ENCODE data around the gene C5orf63.

C5orf63 gene

DNA sequence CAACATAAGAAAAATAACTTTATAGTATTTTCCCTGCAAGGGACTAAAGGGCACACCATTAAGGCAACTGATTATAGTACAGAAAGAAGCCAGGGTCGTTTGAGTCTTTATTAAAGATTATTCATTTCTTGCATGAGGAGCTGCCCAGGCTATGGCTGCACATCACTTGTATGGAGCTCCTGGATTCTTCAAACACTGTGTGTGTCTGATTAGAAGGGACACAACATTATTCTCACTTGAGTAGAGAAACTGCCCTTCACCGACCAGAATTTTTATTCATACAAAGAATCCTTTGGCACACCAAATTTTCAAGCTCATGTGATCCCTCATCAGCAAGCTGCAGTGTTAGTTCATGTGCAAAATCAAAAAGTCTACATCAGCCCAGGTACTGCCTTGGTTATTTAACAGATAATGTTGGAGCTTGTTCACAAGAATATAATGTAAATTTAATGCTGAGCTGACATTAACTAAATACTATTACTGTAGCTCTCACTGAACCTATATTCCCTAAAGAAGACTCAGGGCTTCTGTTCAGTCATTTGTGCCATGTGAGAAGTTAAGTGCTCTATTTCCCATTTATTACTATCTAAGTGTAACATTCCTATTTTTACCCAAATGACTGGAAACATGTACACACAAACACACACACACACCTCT lies 9.9 kb downstream of the C5orf63 start:
- TF ChIP-seq CSDC2 (CRISPR knock-in tag; IDR thresholded peaks at IDR 0.05): no peak
- TF ChIP-seq, protein P1, sequence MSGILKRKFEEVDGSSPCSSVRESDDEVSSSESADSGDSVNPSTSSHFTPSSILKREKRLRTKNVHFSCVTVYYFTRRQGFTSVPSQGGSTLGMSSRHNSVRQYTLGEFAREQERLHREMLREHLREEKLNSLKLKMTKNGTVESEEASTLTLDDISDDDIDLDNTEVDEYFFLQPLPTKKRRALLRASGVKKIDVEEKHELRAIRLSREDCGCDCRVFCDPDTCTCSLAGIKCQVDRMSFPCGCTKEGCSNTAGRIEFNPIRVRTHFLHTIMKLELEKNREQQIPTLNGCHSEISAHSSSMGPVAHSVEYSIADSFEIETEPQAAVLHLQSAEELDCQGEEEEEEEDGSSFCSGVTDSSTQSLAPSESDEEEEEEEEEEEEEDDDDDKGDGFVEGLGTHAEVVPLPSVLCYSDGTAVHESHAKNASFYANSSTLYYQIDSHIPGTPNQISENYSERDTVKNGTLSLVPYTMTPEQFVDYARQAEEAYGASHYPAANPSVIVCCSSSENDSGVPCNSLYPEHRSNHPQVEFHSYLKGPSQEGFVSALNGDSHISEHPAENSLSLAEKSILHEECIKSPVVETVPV (CRISPR knock-in tag; IDR thresholded peaks at IDR 0.05): no peak
- TF ChIP-seq, protein P2, sequence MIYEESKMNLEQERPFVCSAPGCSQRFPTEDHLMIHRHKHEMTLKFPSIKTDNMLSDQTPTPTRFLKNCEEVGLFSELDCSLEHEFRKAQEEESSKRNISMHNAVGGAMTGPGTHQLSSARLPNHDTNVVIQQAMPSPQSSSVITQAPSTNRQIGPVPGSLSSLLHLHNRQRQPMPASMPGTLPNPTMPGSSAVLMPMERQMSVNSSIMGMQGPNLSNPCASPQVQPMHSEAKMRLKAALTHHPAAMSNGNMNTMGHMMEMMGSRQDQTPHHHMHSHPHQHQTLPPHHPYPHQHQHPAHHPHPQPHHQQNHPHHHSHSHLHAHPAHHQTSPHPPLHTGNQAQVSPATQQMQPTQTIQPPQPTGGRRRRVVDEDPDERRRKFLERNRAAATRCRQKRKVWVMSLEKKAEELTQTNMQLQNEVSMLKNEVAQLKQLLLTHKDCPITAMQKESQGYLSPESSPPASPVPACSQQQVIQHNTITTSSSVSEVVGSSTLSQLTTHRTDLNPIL (CRISPR knock-in tag; IDR thresholded peaks at IDR 0.05; ENCODE audit: low read depth): no peak
- TF ChIP-seq, protein P3, sequence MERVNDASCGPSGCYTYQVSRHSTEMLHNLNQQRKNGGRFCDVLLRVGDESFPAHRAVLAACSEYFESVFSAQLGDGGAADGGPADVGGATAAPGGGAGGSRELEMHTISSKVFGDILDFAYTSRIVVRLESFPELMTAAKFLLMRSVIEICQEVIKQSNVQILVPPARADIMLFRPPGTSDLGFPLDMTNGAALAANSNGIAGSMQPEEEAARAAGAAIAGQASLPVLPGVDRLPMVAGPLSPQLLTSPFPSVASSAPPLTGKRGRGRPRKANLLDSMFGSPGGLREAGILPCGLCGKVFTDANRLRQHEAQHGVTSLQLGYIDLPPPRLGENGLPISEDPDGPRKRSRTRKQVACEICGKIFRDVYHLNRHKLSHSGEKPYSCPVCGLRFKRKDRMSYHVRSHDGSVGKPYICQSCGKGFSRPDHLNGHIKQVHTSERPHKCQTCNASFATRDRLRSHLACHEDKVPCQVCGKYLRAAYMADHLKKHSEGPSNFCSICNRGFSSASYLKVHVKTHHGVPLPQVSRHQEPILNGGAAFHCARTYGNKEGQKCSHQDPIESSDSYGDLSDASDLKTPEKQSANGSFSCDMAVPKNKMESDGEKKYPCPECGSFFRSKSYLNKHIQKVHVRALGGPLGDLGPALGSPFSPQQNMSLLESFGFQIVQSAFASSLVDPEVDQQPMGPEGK (CRISPR knock-in tag; IDR thresholded peaks at IDR 0.05; ENCODE audit: borderline replicate concordance): no peak
- no peak for TF ChIP-seq RARB (CRISPR knock-in tag; IDR thresholded peaks at IDR 0.05)
- TF ChIP-seq, protein P4, sequence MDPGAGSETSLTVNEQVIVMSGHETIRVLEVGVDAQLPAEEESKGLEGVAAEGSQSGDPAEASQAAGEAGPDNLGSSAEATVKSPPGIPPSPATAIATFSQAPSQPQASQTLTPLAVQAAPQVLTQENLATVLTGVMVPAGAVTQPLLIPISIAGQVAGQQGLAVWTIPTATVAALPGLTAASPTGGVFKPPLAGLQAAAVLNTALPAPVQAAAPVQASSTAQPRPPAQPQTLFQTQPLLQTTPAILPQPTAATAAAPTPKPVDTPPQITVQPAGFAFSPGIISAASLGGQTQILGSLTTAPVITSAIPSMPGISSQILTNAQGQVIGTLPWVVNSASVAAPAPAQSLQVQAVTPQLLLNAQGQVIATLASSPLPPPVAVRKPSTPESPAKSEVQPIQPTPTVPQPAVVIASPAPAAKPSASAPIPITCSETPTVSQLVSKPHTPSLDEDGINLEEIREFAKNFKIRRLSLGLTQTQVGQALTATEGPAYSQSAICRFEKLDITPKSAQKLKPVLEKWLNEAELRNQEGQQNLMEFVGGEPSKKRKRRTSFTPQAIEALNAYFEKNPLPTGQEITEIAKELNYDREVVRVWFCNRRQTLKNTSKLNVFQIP (CRISPR knock-in tag; IDR thresholded peaks at IDR 0.05; ENCODE audit: borderline replicate concordance, low read depth): no peak
- TF ChIP-seq, protein P5, sequence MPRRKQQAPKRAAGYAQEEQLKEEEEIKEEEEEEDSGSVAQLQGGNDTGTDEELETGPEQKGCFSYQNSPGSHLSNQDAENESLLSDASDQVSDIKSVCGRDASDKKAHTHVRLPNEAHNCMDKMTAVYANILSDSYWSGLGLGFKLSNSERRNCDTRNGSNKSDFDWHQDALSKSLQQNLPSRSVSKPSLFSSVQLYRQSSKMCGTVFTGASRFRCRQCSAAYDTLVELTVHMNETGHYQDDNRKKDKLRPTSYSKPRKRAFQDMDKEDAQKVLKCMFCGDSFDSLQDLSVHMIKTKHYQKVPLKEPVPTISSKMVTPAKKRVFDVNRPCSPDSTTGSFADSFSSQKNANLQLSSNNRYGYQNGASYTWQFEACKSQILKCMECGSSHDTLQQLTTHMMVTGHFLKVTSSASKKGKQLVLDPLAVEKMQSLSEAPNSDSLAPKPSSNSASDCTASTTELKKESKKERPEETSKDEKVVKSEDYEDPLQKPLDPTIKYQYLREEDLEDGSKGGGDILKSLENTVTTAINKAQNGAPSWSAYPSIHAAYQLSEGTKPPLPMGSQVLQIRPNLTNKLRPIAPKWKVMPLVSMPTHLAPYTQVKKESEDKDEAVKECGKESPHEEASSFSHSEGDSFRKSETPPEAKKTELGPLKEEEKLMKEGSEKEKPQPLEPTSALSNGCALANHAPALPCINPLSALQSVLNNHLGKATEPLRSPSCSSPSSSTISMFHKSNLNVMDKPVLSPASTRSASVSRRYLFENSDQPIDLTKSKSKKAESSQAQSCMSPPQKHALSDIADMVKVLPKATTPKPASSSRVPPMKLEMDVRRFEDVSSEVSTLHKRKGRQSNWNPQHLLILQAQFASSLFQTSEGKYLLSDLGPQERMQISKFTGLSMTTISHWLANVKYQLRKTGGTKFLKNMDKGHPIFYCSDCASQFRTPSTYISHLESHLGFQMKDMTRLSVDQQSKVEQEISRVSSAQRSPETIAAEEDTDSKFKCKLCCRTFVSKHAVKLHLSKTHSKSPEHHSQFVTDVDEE (CRISPR knock-in tag; IDR thresholded peaks at IDR 0.05): no peak
- TF ChIP-seq BACH2 (CRISPR knock-in tag; IDR thresholded peaks at IDR 0.05; ENCODE audit: borderline replicate concordance): no peak
- no peak for ATAC-seq

DNA sequence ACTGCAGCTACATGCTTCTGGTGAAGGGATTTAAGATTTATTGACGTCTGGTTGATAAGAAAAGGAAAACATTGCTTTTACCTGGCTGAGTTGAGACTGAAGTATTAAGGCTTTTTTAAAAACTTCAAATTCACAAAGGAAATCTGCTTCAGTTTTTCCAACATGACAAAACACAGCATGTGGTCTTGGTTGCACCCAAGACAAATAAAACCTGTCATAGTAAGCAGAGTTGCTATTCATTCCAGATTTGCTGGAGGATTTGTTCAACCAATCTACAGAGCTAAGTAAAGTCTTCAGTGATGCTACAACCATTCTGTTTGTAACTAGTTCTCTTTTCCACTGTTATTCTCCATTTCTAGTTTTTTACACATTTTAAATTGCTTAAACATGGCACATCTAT lies 11.3 kb downstream of the C5orf63 start:
- no peak for ATAC-seq
- TF ChIP-seq, protein P2 (CRISPR knock-in tag; IDR thresholded peaks at IDR 0.05; ENCODE audit: low read depth): no peak
- no peak for TF ChIP-seq ZNF70 (CRISPR knock-in tag; IDR thresholded peaks at IDR 0.05)

DNA sequence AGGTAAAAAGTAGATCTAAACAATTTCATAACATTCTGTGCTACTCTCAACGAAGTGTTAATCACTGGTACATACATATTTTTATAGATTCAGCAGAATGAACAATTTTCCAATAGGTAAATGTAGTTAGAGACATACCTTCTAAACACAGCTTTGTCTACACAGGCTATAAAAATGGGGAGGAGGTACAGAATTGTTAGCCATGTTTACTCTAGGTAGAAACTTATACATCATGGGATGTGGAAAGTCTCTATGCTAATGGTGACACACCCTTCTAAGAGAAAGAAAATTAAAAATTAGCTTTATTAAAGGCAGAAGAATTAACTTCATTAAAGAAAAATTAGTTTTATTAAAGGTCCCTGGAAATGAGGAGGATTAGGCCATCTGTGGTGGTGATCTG lies 11.8 kb downstream of the C5orf63 start:
- ATAC-seq: no peak

More for the DNA sequence above, 11.8 kb downstream of the C5orf63 start:
- TF ChIP-seq ZFP30 (CRISPR knock-in tag; IDR thresholded peaks at IDR 0.05) (no peak), PPARA (CRISPR knock-in tag; IDR thresholded peaks at IDR 0.05; ENCODE audit: borderline replicate concordance) (no peak), GLIS3 (CRISPR knock-in tag; IDR thresholded peaks at IDR 0.05) (no peak), OSR1 (CRISPR knock-in tag; IDR thresholded peaks at IDR 0.05) (no peak), ISL1 (CRISPR knock-in tag; IDR thresholded peaks at IDR 0.05) (no peak), TOX (CRISPR knock-in tag; IDR thresholded peaks at IDR 0.05; ENCODE audit: borderline replicate concordance) (no peak), CSDC2 (CRISPR knock-in tag; IDR thresholded peaks at IDR 0.05) (no peak), ZNF565 (CRISPR knock-in tag; conservative IDR thresholded peaks at IDR 0.05; ENCODE audit: low read depth) (no peak)
- TF ChIP-seq, protein P5 (CRISPR knock-in tag; IDR thresholded peaks at IDR 0.05): no peak
- TF ChIP-seq, protein P4 (CRISPR knock-in tag; IDR thresholded peaks at IDR 0.05; ENCODE audit: borderline replicate concordance, low read depth): no peak
- TF ChIP-seq, protein P2 (CRISPR knock-in tag; IDR thresholded peaks at IDR 0.05; ENCODE audit: low read depth): no peak
